DOHH2 (cell line): ENCODE results near the gene VASH1.

ENCODE experiments used
- H3F3A ChIP-seq: fragments of 200-600 bp; sonication (generic), shearing (Covaris generic); 2 replicates; pipeline ENCODE4 v1.6.0; 2016; ENCODE audit warnings: antibody characterized with exemption, mild to moderate bottlenecking; ENCODE audit not compliant: control insufficient read depth, insufficient read depth
- H3K27ac ChIP-seq: fragments of 200-600 bp; sonication (generic); 2 replicates; pipeline ENCODE4 v1.5.1; 2014; ENCODE audit warnings: low read depth, mild to moderate bottlenecking, low read length, moderate library complexity
- H3K27me3 ChIP-seq: fragments of 200-600 bp; sonication (generic); 2 replicates; pipeline ENCODE4 v1.6.1; 2014; ENCODE audit warnings: mild to moderate bottlenecking, low read length, mixed read lengths; ENCODE audit not compliant: control insufficient read depth
- H3K36me3 ChIP-seq: fragments of 200-600 bp; sonication (generic); 2 replicates; pipeline ENCODE4 v1.6.1; 2014; ENCODE audit warnings: mild to moderate bottlenecking, low read length, moderate library complexity, mixed read lengths; ENCODE audit not compliant: control insufficient read depth
- H3K4me1 ChIP-seq: fragments of 200-600 bp; sonication (generic); 2 replicates; pipeline ENCODE4 v1.6.1; 2014; ENCODE audit warnings: mild to moderate bottlenecking, low read length, mixed read lengths; ENCODE audit not compliant: control insufficient read depth
- H3K4me2 ChIP-seq: fragments of 200-600 bp; sonication (generic); 2 replicates; pipeline ENCODE4 v1.6.0; 2014; ENCODE audit warnings: mild to moderate bottlenecking, low read length, moderate library complexity
- H3K4me3 ChIP-seq: fragments of 200-600 bp; sonication (generic); 2 replicates; pipeline ENCODE4 v1.5.1; 2014; ENCODE audit warnings: mild to moderate bottlenecking, low read length, mixed read lengths
- H3K79me2 ChIP-seq: fragments of 200-600 bp; sonication (generic); 2 replicates; pipeline ENCODE4 v1.6.1; 2014; ENCODE audit warnings: mild to moderate bottlenecking, low read length, mixed read lengths; ENCODE audit not compliant: control insufficient read depth
- H3K9me2 ChIP-seq: fragments of 200-600 bp; sonication (generic); replicated peaks from 2 replicates; pipeline ENCODE4 v1.6.1; 2014; ENCODE audit warnings: mild to moderate bottlenecking, low read length, mixed read lengths; ENCODE audit not compliant: control insufficient read depth
- H3K9me3 ChIP-seq: fragments of 200-600 bp; sonication (generic); 2 replicates; pipeline ENCODE4 v1.6.1; 2014; ENCODE audit warnings: antibody characterized with exemption, low read length, mixed read lengths; ENCODE audit not compliant: control insufficient read depth, insufficient read depth
- H4K20me1 ChIP-seq: fragments of 200-600 bp; sonication (generic); 2 replicates; pipeline ENCODE4 v1.6.0; 2014; ENCODE audit warnings: low read depth, mild to moderate bottlenecking, antibody characterized with exemption, low read length, moderate library complexity; ENCODE audit not compliant: control insufficient read depth, insufficient read depth
- EZH2phosphoT487 ChIP-seq: fragments of 200-600 bp; sonication (generic); IDR thresholded peaks from 2 replicates; pipeline ENCODE4 v1.6.1; 2017; ENCODE audit warnings: borderline replicate concordance, mild to moderate bottlenecking, antibody characterized with exemption, low read length, moderate library complexity, mixed read lengths
- TF ChIP-seq, protein P1 (sequence below): fragments of 200-600 bp; sonication (generic); IDR thresholded peaks from one replicate; pipeline ENCODE4 v1.5.1; 2014; ENCODE audit warnings: antibody characterized with exemption, mild to moderate bottlenecking, low read depth, low read length; ENCODE audit not compliant: poor library complexity, severe bottlenecking

VASH1 gene

DNA sequence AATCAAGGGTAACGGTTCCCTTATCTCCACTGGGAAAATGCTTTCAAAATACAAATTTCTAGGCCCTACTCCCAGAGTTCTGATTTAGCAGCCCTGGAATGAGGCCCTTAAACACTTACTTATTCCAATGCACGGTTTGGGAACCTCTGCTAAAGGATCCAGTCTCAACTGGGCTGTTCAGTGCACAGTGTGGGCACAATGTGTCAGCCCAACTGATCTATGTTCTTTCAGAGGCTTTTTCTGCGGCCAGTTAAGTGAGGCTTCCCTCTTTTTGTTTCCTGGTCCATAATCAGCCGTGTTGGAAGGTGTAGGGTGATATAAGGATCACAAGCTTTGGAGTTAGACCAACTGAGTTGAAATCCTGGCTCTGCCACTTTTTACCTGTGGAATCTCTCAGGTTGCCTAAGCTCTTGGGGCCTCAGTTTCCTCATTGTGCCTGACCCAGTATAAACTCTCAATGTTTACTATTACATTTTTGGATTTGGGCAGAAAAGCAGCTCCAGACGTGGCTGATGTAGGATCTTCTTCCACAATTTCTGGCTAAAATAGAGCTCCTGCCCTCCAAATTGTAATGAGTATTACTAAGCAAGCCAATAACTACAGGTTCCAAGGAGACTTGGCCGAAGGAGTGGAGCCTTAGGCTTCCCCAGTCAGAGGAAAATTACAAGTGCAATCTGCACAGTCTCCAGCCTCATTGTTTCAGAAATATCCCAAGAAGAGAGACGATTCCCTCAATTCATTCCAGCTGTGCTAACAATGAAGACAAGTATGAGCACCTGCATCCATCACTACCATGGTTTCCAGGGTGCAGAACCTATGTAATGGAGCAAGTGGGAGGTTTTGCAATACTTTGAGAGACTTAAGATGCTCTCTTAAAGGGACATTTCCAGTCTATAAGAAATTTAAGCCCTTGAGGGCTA lies 53.7 kb downstream of the VASH1 start:
- Histone ChIP-seq H3K9me2 (no peaks in the 10 kb centered on the region), H3K9me3 (no peaks in the 10 kb centered on the region), H3K27ac (no peak overlapping the region), H3K4me2 (no peak overlapping the region), H3K27me3 (peaks cover 12% of the 10 kb centered on the region), H3K4me1 (peaks cover 20% of the 10 kb centered on the region), H3K36me3 (no peaks in the 10 kb centered on the region), H3K4me3 (no peak overlapping the region), H4K20me1 (no peaks in the 10 kb centered on the region), H3K79me2 (peaks cover 23% of the 10 kb centered on the region), H3F3A (no peaks in the 10 kb centered on the region)
- TF ChIP-seq EZH2phosphoT487, result no peak
- TF ChIP-seq, protein P1, sequence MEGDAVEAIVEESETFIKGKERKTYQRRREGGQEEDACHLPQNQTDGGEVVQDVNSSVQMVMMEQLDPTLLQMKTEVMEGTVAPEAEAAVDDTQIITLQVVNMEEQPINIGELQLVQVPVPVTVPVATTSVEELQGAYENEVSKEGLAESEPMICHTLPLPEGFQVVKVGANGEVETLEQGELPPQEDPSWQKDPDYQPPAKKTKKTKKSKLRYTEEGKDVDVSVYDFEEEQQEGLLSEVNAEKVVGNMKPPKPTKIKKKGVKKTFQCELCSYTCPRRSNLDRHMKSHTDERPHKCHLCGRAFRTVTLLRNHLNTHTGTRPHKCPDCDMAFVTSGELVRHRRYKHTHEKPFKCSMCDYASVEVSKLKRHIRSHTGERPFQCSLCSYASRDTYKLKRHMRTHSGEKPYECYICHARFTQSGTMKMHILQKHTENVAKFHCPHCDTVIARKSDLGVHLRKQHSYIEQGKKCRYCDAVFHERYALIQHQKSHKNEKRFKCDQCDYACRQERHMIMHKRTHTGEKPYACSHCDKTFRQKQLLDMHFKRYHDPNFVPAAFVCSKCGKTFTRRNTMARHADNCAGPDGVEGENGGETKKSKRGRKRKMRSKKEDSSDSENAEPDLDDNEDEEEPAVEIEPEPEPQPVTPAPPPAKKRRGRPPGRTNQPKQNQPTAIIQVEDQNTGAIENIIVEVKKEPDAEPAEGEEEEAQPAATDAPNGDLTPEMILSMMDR, result no peak

DNA sequence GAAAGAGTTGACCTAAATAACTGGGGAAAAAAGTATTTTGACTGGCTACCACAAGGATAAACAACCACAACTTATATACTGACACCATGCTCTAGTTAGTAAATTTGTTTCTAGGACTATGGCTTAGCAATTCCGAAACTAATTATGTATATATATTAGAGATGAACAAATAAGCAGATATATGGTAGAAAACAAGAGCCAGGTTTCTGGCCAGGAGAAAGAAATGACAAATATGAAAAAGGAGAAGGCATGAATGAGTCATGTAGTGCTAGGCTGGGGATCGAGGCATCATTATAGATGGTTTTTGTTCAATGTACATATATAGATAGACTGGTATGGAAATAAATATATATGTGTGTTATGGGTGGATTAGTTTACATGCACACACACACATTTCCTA lies 59.4 kb downstream of the VASH1 start:
- no peaks in the 10 kb centered on the region for H3K9me3 ChIP-seq
- no peak overlapping the region for H3K4me3 ChIP-seq
- H3K27me3 ChIP-seq, result peaks cover 24% of the 10 kb centered on the region
- no peaks in the 10 kb centered on the region for H3K79me2 ChIP-seq
- no peak overlapping the region for H3K27ac ChIP-seq
- H3K4me1 ChIP-seq, result no peaks in the 10 kb centered on the region
- H3F3A ChIP-seq, result no peaks in the 10 kb centered on the region
- H4K20me1 ChIP-seq, result no peaks in the 10 kb centered on the region
- H3K36me3 ChIP-seq, result no peaks in the 10 kb centered on the region
- no peaks in the 10 kb centered on the region for H3K9me2 ChIP-seq
- TF ChIP-seq, protein P1, result no peak
- no peak for TF ChIP-seq EZH2phosphoT487
- no peak overlapping the region for H3K4me2 ChIP-seq

DNA sequence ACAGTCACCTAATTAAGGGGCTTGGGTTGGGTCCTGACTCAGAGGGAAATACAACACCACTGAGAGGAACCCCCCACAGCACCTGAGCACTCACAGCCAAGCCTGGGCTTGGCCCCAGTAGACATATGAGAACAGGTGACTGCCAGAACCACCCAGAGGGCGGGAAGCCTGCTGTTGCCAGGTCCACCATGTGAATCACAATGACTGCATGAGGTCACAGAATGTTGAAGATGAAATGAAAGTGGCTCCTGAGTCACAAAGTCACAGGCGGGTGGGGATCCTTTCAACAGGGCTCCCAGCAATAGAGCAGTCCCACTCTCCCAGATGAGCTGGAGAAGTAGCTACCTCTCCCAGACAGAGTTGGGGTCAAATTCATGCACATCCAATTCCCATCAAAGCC lies 64.9 kb downstream of the VASH1 start, which contains the start of gene LRRC74A:
TSS of gene LRRC74A (plus strand) at position 287 of the 400 bp plus-strand sequence. CDS start 290 bp downstream, outside the sequence.
- Histone ChIP-seq H3K36me3 (no peaks in the 10 kb centered on the region), H3F3A (no peaks in the 10 kb centered on the region), H3K79me2 (no peaks in the 10 kb centered on the region), H3K9me3 (no peaks in the 10 kb centered on the region), H3K4me2 (no peak within 1 kb of the TSS), H3K4me1 (no peaks in the 10 kb centered on the region), H3K9me2 (no peaks in the 10 kb centered on the region), H3K27ac (no peak within 1 kb of the TSS), H3K27me3 (peaks cover 25% of the 10 kb centered on the region), H3K4me3 (no peak within 1 kb of the TSS), H4K20me1 (no peaks in the 10 kb centered on the region)
- no peak for TF ChIP-seq EZH2phosphoT487
- TF ChIP-seq, protein P1, result no peak
